Activated T-helper 1 cell treated with anti-CD3 and anti-CD28 coated beads, Interleukin-12 subunit alpha, Interleukin-12 subunit beta, Interleukin-2, Interleukin-4 antibody, amounts not matched to agents 30 ng/mL and 10 ng/mL and 1 ng/mL, durations not matched to agents 14 hours and 24 hours and 36 hours (primary cell): ENCODE measurements around the gene MAN1C1. TPM values are rescaled to one million over a fixed set of nuclear protein-coding genes. Genes with fewer than 3 reads are reported as not detected.
"Not testable (repeated sequence)": the region's sequence is repeated elsewhere in the genome, so short reads cannot be mapped to it uniquely, and the experiment has no call there.

Experiments used
- DNase-seq: peaks from one replicate; pipeline ENCODE4 v3.0.0; 2021; ENCODE audit warnings: low spot score
- H3K27ac Mint-ChIP-seq: one replicate; pipeline ENCODE4 v1.8.0; 2021; ENCODE audit warnings: mild to moderate bottlenecking, mixed read lengths
- H3K27me3 Mint-ChIP-seq: one replicate; pipeline ENCODE4 v1.8.0; 2022; ENCODE audit warnings: mild to moderate bottlenecking, moderate library complexity, mixed read lengths; ENCODE audit not compliant: insufficient read depth
- H3K36me3 Mint-ChIP-seq: one replicate; pipeline ENCODE4 v1.8.0; 2021; ENCODE audit warnings: low read depth, mixed read lengths
- H3K4me1 Mint-ChIP-seq: one replicate; pipeline ENCODE4 v1.8.0; 2021; ENCODE audit warnings: low read depth, mixed read lengths
- H3K4me3 Mint-ChIP-seq: one replicate; pipeline ENCODE4 v1.8.0; 2021; ENCODE audit warnings: mild to moderate bottlenecking, moderate library complexity, mixed read lengths
- H3K9me3 Mint-ChIP-seq: one replicate; pipeline ENCODE4 v1.8.0; 2021; ENCODE audit warnings: mixed read lengths
- intact Hi-C: fragments of 100-400 bp; cut with micrococcal nuclease; formaldehyde crosslinking; loops from one replicate; pipeline ENCODE4 v1.15.1; 2024
- total RNA-seq: library from RNA; stranded (reverse); gene quantifications from 2 replicates; pipeline ENCODE4 v1.2.3, GENCODE V29; 2022

MAN1C1 gene
- total RNA-seq, 1 donor from 2014 or later: 0.83 TPM

- Mint-ChIP-seq H3K9me3 (no peaks in the 10 kb centered on the region), H3K27me3 (peaks cover 72% of the 10 kb centered on the region), H3K4me3 (no peak overlapping the region), H3K27ac (no peak overlapping the region), H3K36me3 (no peaks in the 10 kb centered on the region), H3K4me1 (no peaks in the 10 kb centered on the region)
- no peak for DNase-seq
- intact Hi-C loops: no loop called here
Measured at GRCh38 chr1:25689686-25690381, 73.2 kb downstream of the MAN1C1 start.

- H3K4me1 Mint-ChIP-seq: no peaks in the 10 kb centered on the region
- H3K27ac Mint-ChIP-seq: no peak overlapping the region
- H3K9me3 Mint-ChIP-seq: no peaks in the 10 kb centered on the region
- H3K4me3 Mint-ChIP-seq: no peak overlapping the region
- H3K36me3 Mint-ChIP-seq: no peaks in the 10 kb centered on the region
- intact Hi-C loops: no loop called here
- H3K27me3 Mint-ChIP-seq: peaks cover 72% of the 10 kb centered on the region
- no peak for DNase-seq
Measured at GRCh38 chr1:25690396-25690956, 73.9 kb downstream of the MAN1C1 start.

- Mint-ChIP-seq H3K27ac (no peak overlapping the region), H3K9me3 (no peaks in the 10 kb centered on the region), H3K36me3 (no peaks in the 10 kb centered on the region), H3K4me1 (peaks cover 7% of the 10 kb centered on the region), H3K27me3 (peaks cover 70% of the 10 kb centered on the region), H3K4me3 (no peak overlapping the region)
- no peak for DNase-seq
- intact Hi-C loops: no loop called here
Measured at GRCh38 chr1:25691211-25691610, 74.6 kb downstream of the MAN1C1 start.

GRCh38 chr1:25692560-25692959 is 76.0 kb downstream of the MAN1C1 start:
- H3K27ac Mint-ChIP-seq: no peak overlapping the region
- peaks cover 8% of the 10 kb centered on the region for H3K4me1 Mint-ChIP-seq
- no peaks in the 10 kb centered on the region for H3K9me3 Mint-ChIP-seq
- no peak for DNase-seq
- peaks cover 75% of the 10 kb centered on the region for H3K27me3 Mint-ChIP-seq
- intact Hi-C loops: loop anchor here (2.0 kb wide), 1 partner anchor 16 kb away; no protein-coding TSS in a partner anchor
- no peak overlapping the region for H3K4me3 Mint-ChIP-seq
- no peaks in the 10 kb centered on the region for H3K36me3 Mint-ChIP-seq

GRCh38 chr1:25694167-25695007 is 77.8 kb downstream of the MAN1C1 start:
- peaks cover 8% of the 10 kb centered on the region for H3K4me1 Mint-ChIP-seq
- intact Hi-C loops: no loop called here
- H3K27me3 Mint-ChIP-seq: peaks cover 63% of the 10 kb centered on the region
- DNase-seq: no peak
- H3K27ac Mint-ChIP-seq: no peak overlapping the region
- H3K4me3 Mint-ChIP-seq: no peak overlapping the region
- no peaks in the 10 kb centered on the region for H3K9me3 Mint-ChIP-seq
- H3K36me3 Mint-ChIP-seq: no peaks in the 10 kb centered on the region

- Mint-ChIP-seq H3K27ac (no peak overlapping the region), H3K4me1 (peaks cover 8% of the 10 kb centered on the region), H3K4me3 (no peak overlapping the region), H3K27me3 (peaks cover 68% of the 10 kb centered on the region), H3K36me3 (no peaks in the 10 kb centered on the region), H3K9me3 (no peaks in the 10 kb centered on the region)
- intact Hi-C loops: no loop called here
- DNase-seq: no peak
Measured at GRCh38 chr1:25695090-25695770, 78.6 kb downstream of the MAN1C1 start.

GRCh38 chr1:25695771-25696311 is 79.2 kb downstream of the MAN1C1 start:
- H3K27ac Mint-ChIP-seq: no peak overlapping the region
- intact Hi-C loops: no loop called here
- no peak overlapping the region for H3K4me3 Mint-ChIP-seq
- peaks cover 67% of the 10 kb centered on the region for H3K27me3 Mint-ChIP-seq
- H3K9me3 Mint-ChIP-seq: no peaks in the 10 kb centered on the region
- DNase-seq: no peak
- H3K4me1 Mint-ChIP-seq: peaks cover 8% of the 10 kb centered on the region
- no peaks in the 10 kb centered on the region for H3K36me3 Mint-ChIP-seq

GRCh38 chr1:25696643-25697042 is 80.1 kb downstream of the MAN1C1 start:
- H3K9me3 Mint-ChIP-seq, H3K27ac Mint-ChIP-seq, H3K4me1 Mint-ChIP-seq, intact Hi-C loops, H3K36me3 Mint-ChIP-seq, DNase-seq, H3K4me3 Mint-ChIP-seq: not testable (repeated sequence)
- peaks cover 60% of the 10 kb centered on the region for H3K27me3 Mint-ChIP-seq

GRCh38 chr1:25697435-25698217 is 81.0 kb downstream of the MAN1C1 start:
- H3K9me3 Mint-ChIP-seq: no peaks in the 10 kb centered on the region
- peaks cover 8% of the 10 kb centered on the region for H3K4me1 Mint-ChIP-seq
- no peaks in the 10 kb centered on the region for H3K36me3 Mint-ChIP-seq
- no peak overlapping the region for H3K4me3 Mint-ChIP-seq
- no peak overlapping the region for H3K27ac Mint-ChIP-seq
- peaks cover 57% of the 10 kb centered on the region for H3K27me3 Mint-ChIP-seq
- no peak for DNase-seq
- intact Hi-C loops: no loop called here

- no peaks in the 10 kb centered on the region for H3K9me3 Mint-ChIP-seq
- no peaks in the 10 kb centered on the region for H3K36me3 Mint-ChIP-seq
- H3K27me3 Mint-ChIP-seq: peaks cover 61% of the 10 kb centered on the region
- H3K27ac Mint-ChIP-seq: no peak overlapping the region
- no peak for DNase-seq
- H3K4me1 Mint-ChIP-seq: peaks cover 8% of the 10 kb centered on the region
- intact Hi-C loops: no loop called here
- H3K4me3 Mint-ChIP-seq: no peak overlapping the region
Measured at GRCh38 chr1:25698252-25698651, 81.7 kb downstream of the MAN1C1 start.

GRCh38 chr1:25699059-25699458 is 82.5 kb downstream of the MAN1C1 start:
- Mint-ChIP-seq H3K4me1 (peaks cover 12% of the 10 kb centered on the region), H3K27me3 (peaks cover 60% of the 10 kb centered on the region)
- H3K9me3 Mint-ChIP-seq, H3K4me3 Mint-ChIP-seq, DNase-seq, intact Hi-C loops, H3K27ac Mint-ChIP-seq, H3K36me3 Mint-ChIP-seq: not testable (repeated sequence)

GRCh38 chr1:25699500-25700143 is 83.0 kb downstream of the MAN1C1 start:
- Mint-ChIP-seq H3K36me3 (no peaks in the 10 kb centered on the region), H3K4me3 (no peak overlapping the region), H3K27ac (no peak overlapping the region), H3K4me1 (peaks cover 18% of the 10 kb centered on the region), H3K9me3 (no peaks in the 10 kb centered on the region), H3K27me3 (peaks cover 59% of the 10 kb centered on the region)
- intact Hi-C loops: no loop called here
- no peak for DNase-seq
